Adrenal gland (tissue), 12 donors: ENCODE measurements around the gene MOCOS. TPM values are rescaled to one million over a fixed set of nuclear protein-coding genes. Genes with fewer than 3 reads are reported as not detected.

ENCODE experiments used
- DNase-seq, 7 donors: peaks; one replicate each; pipeline ENCODE4 v3.0.0-alpha.2; 2019 to 2020
- H3K27ac ChIP-seq, 5 donors: fragments of 200-600 bp; sonication (generic) in 4 of 5; 1 replicate in 3 of 5; 2 replicates in 2 of 5; pipeline versions ENCODE4 v1.5.1 to v1.8.0; 2016 to 2020; ENCODE audit warnings: mild to moderate bottlenecking in 1 of 5
- H3K27me3 ChIP-seq: fragments of 200-600 bp; 2 replicates; pipeline ENCODE4 v1.8.0; 2021
- H3K36me3 ChIP-seq, 2 donors: fragments of 200-600 bp; replicated peaks in 1 of 2; 1 replicate in 1 of 2; 2 replicates in 1 of 2; pipeline versions ENCODE4 v1.5.1 to v1.8.0; 2018 to 2022
- H3K4me1 ChIP-seq, 2 donors: fragments of 200-600 bp; replicated peaks in 1 of 2; 1 replicate in 1 of 2; 2 replicates in 1 of 2; pipeline versions ENCODE4 v1.5.1 to v1.8.0; 2018 to 2021
- H3K4me3 ChIP-seq, 4 donors: fragments of 200-600 bp; sonication (generic) in 3 of 4; one replicate each; pipeline ENCODE4 v1.5.1; 2016 to 2018
- H3K9me3 ChIP-seq, 3 donors: fragments of 200-600 bp; sonication (generic) in 1 of 3; replicated peaks in 1 of 3; 1 replicate in 2 of 3; 2 replicates in 1 of 3; pipeline versions ENCODE4 v1.5.1 to v1.8.0; 2016 to 2021
- POLR2A ChIP-seq, 2 donors: fragments of 450-650 bp; IDR thresholded peaks; one replicate each; pipeline ENCODE4 v1.6.1; 2017; ENCODE audit warnings: antibody characterized with exemption in 2 of 2, mild to moderate bottlenecking in 2 of 2, moderate library complexity in 1 of 2
- WGBS, 4 donors: extraction: QIAGEN DNeasy Blood & Tissue Kit in 2 of 4; methylation state at CpG; one replicate each; pipeline versions ENCODE4 v1.1.5 to v1.1.7; 2013 to 2017; 5-methylcytosine and 5-hydroxymethylcytosine counted together
- intact Hi-C, 2 donors: fragments of 100-400 bp; cut with DNase I; formaldehyde crosslinking; loops; one replicate each; pipeline versions ENCODE4 v1.14.1 to v1.15.0; 2022 to 2023
- polyA plus RNA-seq, 3 donors: library from polyadenylated mRNA; stranded (reverse); fragments of 200-250 nt in 2 of 3; fragments of 350-450 nt in 1 of 3; fragmentation: Illumina TruSeq in 1 of 3; extraction: RNeasy Lipid Tissue Mini Kit (QIAGEN cat#74804) in 1 of 3; gene quantifications; one replicate each; pipeline ENCODE4 v1.2.3, GENCODE V29; 2013 to 2014
- total RNA-seq, 9 donors: library from RNA; depleted of rRNA in 4 of 9; stranded (reverse); fragments of >200 nt in 4 of 9; fragments of 120-200 nt in 1 of 9; fragmentation: NEBNext Ultra II Directional in 1 of 9; extraction: Animal tissue kit (Norgen Biotek cat#: 25700) in 1 of 9; gene quantifications; one replicate each; pipeline versions ENCODE4 v1.1.0 to v1.2.4, GENCODE V29; 2013 to 2023
- TF ChIP-seq, protein P1 (sequence below), 6 experiments: fragments of 450-650 bp in 4 of 6; fragments of 200-600 bp in 2 of 6; sonication (generic) in 1 of 6; IDR thresholded peaks; 1 replicate in 5 of 6; 2 replicates in 1 of 6; pipeline versions ENCODE4 v1.5.1 to v1.8.0; 2016 to 2021; ENCODE audit warnings: antibody characterized with exemption in 6 of 6, mild to moderate bottlenecking in 2 of 6, moderate library complexity in 1 of 6
- donor health status: healthy with polysubstance abuse.
- donor health status: Bipolar disorder and iron deficiency.
- donor health status: DM: yes; HTN: yes; CAD: no.
- donor health status: DM: no; HTN: no; CAD: no.
- donor health status: DM: no; HTN: no; CAD: no.
- donor health status: DM: yes; HTN: yes; CAD: no.

Gene MOCOS
- total and polyA plus RNA-seq, 12 donors: 7.6 to 88.1 (median 20.9) TPM

DNA sequence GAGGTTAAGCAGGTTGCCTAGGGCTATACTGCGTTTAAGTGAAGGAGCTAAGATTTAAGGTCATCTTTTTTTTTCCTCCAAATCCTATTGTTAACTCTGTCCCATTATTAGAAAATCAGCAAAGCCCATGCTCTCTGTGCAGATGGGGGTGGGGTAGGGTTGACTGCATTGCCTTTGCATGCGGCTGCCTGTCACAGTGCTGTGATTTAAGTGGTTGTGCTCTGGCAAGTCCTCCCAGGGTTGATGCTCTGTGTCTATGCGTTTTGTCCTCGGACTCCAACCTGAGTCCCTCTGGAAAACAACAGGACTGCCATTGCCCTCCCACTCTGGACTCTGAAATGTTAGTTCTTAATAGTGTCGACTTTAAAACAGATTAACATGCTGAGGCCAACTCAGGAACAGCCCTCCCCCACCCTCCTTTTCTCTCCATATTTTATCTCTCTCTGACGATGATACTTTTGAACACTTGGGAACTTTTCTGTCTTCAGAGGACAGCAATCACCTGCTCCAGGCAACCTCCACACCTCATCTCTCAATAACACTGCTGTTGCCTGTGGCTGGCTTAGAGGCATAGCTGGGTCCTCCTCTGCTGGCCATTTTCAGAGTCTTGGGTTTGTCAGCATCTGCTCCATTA is 116.0 kb downstream of the MOCOS start:
- intact Hi-C loops: no loop called here
- Histone ChIP-seq H3K9me3 (no peaks in the 10 kb centered on the region), H3K4me1 (peaks cover 0 to 6% of the 10 kb centered on the region in 2 donors), H3K36me3 (no peaks in the 10 kb centered on the region), H3K27me3 (no peaks in the 10 kb centered on the region), H3K4me3 (no peak overlapping the region), H3K27ac (no peak overlapping the region)
- DNase-seq: no peak
- TF ChIP-seq, protein P1, sequence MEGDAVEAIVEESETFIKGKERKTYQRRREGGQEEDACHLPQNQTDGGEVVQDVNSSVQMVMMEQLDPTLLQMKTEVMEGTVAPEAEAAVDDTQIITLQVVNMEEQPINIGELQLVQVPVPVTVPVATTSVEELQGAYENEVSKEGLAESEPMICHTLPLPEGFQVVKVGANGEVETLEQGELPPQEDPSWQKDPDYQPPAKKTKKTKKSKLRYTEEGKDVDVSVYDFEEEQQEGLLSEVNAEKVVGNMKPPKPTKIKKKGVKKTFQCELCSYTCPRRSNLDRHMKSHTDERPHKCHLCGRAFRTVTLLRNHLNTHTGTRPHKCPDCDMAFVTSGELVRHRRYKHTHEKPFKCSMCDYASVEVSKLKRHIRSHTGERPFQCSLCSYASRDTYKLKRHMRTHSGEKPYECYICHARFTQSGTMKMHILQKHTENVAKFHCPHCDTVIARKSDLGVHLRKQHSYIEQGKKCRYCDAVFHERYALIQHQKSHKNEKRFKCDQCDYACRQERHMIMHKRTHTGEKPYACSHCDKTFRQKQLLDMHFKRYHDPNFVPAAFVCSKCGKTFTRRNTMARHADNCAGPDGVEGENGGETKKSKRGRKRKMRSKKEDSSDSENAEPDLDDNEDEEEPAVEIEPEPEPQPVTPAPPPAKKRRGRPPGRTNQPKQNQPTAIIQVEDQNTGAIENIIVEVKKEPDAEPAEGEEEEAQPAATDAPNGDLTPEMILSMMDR (IDR thresholded peaks at IDR 0.05): no peak
- TF ChIP-seq POLR2A (IDR thresholded peaks at IDR 0.05): no peak
- WGBS, 4 donors: 52 to 66% (median 58%) methylated on average over 6 of the region's 6 CpGs

DNA sequence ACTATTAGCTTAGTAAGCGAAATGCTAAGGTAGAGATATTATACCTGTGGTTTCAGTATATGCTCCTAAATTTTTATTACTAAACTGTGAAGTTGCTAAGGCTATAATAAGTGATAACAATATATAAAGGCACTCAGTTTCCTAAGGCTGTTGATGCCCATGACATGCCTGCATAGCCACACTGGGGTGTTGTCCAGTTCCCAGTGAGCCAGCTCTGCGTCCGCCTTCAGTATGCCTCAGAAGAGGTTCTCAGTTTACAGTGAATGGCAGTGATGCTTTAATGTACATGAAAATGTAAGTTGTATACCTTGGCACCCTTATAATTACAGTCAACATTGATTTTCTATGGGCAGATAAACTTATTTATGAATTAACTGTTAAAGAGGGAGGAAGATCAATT is 117.4 kb downstream of the MOCOS start:
- TF ChIP-seq, protein P1 (IDR thresholded peaks at IDR 0.05): no peak
- TF ChIP-seq POLR2A (IDR thresholded peaks at IDR 0.05): no peak
- no peak for DNase-seq
- 89 to 94% (median 93%) methylated on average over 3 of the region's 3 CpGs for WGBS, 4 donors
- Histone ChIP-seq H3K27ac (no peak overlapping the region), H3K4me3 (no peak overlapping the region), H3K27me3 (no peaks in the 10 kb centered on the region), H3K9me3 (no peaks in the 10 kb centered on the region), H3K4me1 (peaks cover 7 to 11% of the 10 kb centered on the region in 2 donors), H3K36me3 (no peaks in the 10 kb centered on the region)
- intact Hi-C loops: no loop called here

DNA sequence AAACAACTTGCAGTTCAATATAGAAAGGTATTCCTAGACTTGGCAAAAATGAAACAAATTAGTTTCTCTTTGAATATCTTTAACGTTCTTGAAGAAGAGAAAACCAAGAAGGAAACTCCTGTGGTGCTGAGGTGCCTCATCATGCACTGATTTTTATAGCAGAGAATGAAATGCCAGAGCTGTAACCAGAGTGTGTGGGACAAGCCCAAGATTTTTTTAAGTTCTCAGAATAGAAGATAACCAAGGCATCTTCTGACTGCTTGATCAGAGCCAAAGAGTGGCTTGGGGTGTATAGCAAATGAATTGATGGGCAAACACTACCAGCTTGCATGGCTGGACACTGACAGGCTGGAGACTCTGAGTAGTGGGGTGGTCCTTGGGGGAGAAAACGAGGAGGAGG is 118.1 kb downstream of the MOCOS start:
- intact Hi-C loops: no loop called here
- no peaks in the 10 kb centered on the region for H3K27me3 ChIP-seq
- no peak overlapping the region for H3K27ac ChIP-seq
- TF ChIP-seq, protein P1 (IDR thresholded peaks at IDR 0.05): no peak
- TF ChIP-seq POLR2A (IDR thresholded peaks at IDR 0.05): no peak
- WGBS, 4 donors: 61 to 74% (median 65%) methylated on average over 2 of the region's 2 CpGs
- no peaks in the 10 kb centered on the region for H3K36me3 ChIP-seq
- H3K9me3 ChIP-seq: no peaks in the 10 kb centered on the region
- no peak for DNase-seq
- H3K4me1 ChIP-seq: peaks cover 12 to 18% of the 10 kb centered on the region in 2 donors
- no peak overlapping the region for H3K4me3 ChIP-seq

DNA sequence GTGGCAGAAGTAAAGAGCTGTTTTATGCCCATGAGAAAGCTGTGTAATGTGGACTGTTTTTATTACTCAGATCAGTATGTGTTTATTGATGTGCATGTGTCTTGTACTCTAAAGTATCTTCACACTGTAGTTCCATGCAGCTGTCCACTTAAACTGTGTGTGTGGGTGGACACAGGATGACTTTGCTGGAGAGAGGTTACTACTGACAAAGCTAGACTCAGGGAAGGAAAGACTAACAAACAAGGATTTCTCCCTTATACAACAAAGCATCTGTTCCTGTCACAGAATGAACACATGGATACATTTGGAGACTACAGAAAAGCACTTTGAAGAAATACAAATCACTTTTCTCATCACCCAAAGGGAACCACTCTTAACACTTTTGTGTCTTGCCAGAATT is 120.2 kb downstream of the MOCOS start:
- H3K36me3 ChIP-seq: no peaks in the 10 kb centered on the region
- H3K4me3 ChIP-seq: no peak overlapping the region
- H3K4me1 ChIP-seq: peaks cover 14 to 21% of the 10 kb centered on the region in 2 donors
- H3K27ac ChIP-seq: no peak overlapping the region
- intact Hi-C loops: no loop called here
- no peaks in the 10 kb centered on the region for H3K9me3 ChIP-seq
- no peaks in the 10 kb centered on the region for H3K27me3 ChIP-seq
- TF ChIP-seq, protein P1 (IDR thresholded peaks at IDR 0.05): no peak
- TF ChIP-seq POLR2A (IDR thresholded peaks at IDR 0.05): no peak
- DNase-seq: no peak
